GM12878 (cell line): Measurements from ENCODE around the gene SRC. TPM values are rescaled to one million over a fixed set of nuclear protein-coding genes. Genes with fewer than 3 reads are reported as not detected.

Source experiments
- ATAC-seq: fragments of 200-7000 bp; cut with Tn5 transposase; 3 replicates; pipeline ENCODE4 v1.9.1; 2020; ENCODE audit warnings: mild to moderate bottlenecking, moderate library complexity
- BruUV-seq: library from RNA; stranded (reverse); fragments of 400-500 nt; replicated peaks from 2 replicates; lab custom pipeline; 2021; lab: Mats Ljungman, UMichigan
- CTCF ChIA-PET: fragments of 300-600 bp; sonication (Branson Sonifier 250); formaldehyde crosslinking; extraction: SDS; loops from one replicate; lab custom pipeline; 2021; ENCODE audit warnings: inconsistent platforms; lab: Yijun Ruan, JAX
- POLR2A ChIA-PET: fragments of 350-600 bp; formaldehyde crosslinking; extraction: SDS; loops from one replicate; lab custom pipeline; 2021; ENCODE audit warnings: inconsistent platforms; lab: Charles Lee
- RAD21 ChIA-PET: fragments of 300-600 bp; sonication (Branson Sonifier 250); formaldehyde crosslinking; loops from one replicate; lab custom pipeline; 2023; ENCODE audit warnings: antibody characterized with exemption; ENCODE audit not compliant: unreplicated experiment; lab: Charles Lee
- SMC1A ChIA-PET: fragments of 300-600 bp; sonication (Branson Sonifier 250); formaldehyde crosslinking; loops from one replicate; lab custom pipeline; 2023; ENCODE audit not compliant: unreplicated experiment, uncharacterized antibody; lab: Charles Lee
- DNase-seq: peaks from one replicate; pipeline ENCODE4 v3.0.0-alpha.2; 2011; ENCODE audit warnings: low read depth, low spot score
- FAIRE-seq: peaks from 3 replicates; lab custom pipeline; 2011; peaks lifted over from hg19 to GRCh38; lab: Jason Lieb, UNC
- H2AFZ ChIP-seq: 2 replicates; pipeline ENCODE4 v1.6.0; 2011; ENCODE audit warnings: low read depth, low read length, control low read depth; ENCODE audit not compliant: control insufficient read depth
- H3K27ac ChIP-seq: 2 replicates; pipeline ENCODE4 v1.5.1; 2011; ENCODE audit warnings: control low read depth; ENCODE audit not compliant: control insufficient read depth, insufficient read depth
- H3K27me3 ChIP-seq, 2 experiments: replicated peaks in 1 of 2; 2 replicates each; pipeline versions ENCODE4 v1.6.0 to v1.6.1; 2011; ENCODE audit warnings: low read length in 1 of 2; ENCODE audit not compliant: control insufficient read depth in 2 of 2, insufficient read depth in 2 of 2
- H3K36me3 ChIP-seq, 2 experiments: 2 replicates each; pipeline ENCODE4 v1.5.1; 2011; ENCODE audit warnings: low read length in 1 of 2; ENCODE audit not compliant: control insufficient read depth in 2 of 2, insufficient read depth in 2 of 2
- H3K4me1 ChIP-seq: 2 replicates; pipeline ENCODE4 v1.6.1; 2011; ENCODE audit warnings: mild to moderate bottlenecking, low read length, moderate library complexity, mixed read lengths; ENCODE audit not compliant: control insufficient read depth, insufficient read depth
- H3K4me2 ChIP-seq: 2 replicates; pipeline ENCODE4 v1.6.0; 2011; ENCODE audit warnings: control low read depth; ENCODE audit not compliant: control insufficient read depth, insufficient read depth
- H3K4me3 ChIP-seq: fragments of 200-600 bp; sonication (generic); 2 replicates; pipeline ENCODE4 v1.5.1; 2016
- H3K79me2 ChIP-seq: 2 replicates; pipeline ENCODE4 v1.6.0; 2011; ENCODE audit warnings: low read length; ENCODE audit not compliant: control insufficient read depth, insufficient read depth
- H3K9ac ChIP-seq: 2 replicates; pipeline ENCODE4 v1.8.0; 2011; ENCODE audit warnings: low read length, control low read depth, mixed read lengths; ENCODE audit not compliant: control insufficient read depth, insufficient read depth
- H3K9me3 ChIP-seq: replicated peaks from 3 replicates; pipeline ENCODE4 v1.5.1; 2011; ENCODE audit warnings: mild to moderate bottlenecking, low read length; ENCODE audit not compliant: control insufficient read depth, insufficient read depth
- H4K20me1 ChIP-seq: 2 replicates; pipeline ENCODE4 v1.6.0; 2011; ENCODE audit not compliant: control insufficient read depth, insufficient read depth
- BHLHE40 ChIP-seq, 2 experiments: fragments of 450-650 bp in 1 of 2; IDR thresholded peaks; 2 replicates each; pipeline ENCODE4 v1.6.1; 2011 to 2017; ENCODE audit warnings: low read depth in 2 of 2, borderline replicate concordance in 1 of 2, improper control_type of control experiment in 1 of 2, low read length in 1 of 2, mild to moderate bottlenecking in 1 of 2
- BRCA1 ChIP-seq: IDR thresholded peaks from 2 replicates; pipeline ENCODE4 v1.6.1; 2011; ENCODE audit warnings: low read depth, low read length, improper control_type of control experiment
- DPF2 ChIP-seq: fragments of 450-650 bp; IDR thresholded peaks from 2 replicates; pipeline ENCODE4 v1.6.1; 2017; ENCODE audit warnings: mild to moderate bottlenecking
- FOXK2 ChIP-seq: fragments of 450-650 bp; IDR thresholded peaks from 2 replicates; pipeline ENCODE4 v1.6.1; 2017; ENCODE audit warnings: mild to moderate bottlenecking, moderate library complexity
- JUNB ChIP-seq: IDR thresholded peaks from 2 replicates; pipeline ENCODE4 v1.6.1; 2016; ENCODE audit warnings: antibody characterized with exemption, mild to moderate bottlenecking
- MEF2A ChIP-seq: IDR thresholded peaks from 2 replicates; pipeline ENCODE4 v1.6.1; 2011; ENCODE audit warnings: low read depth, mild to moderate bottlenecking, low read length, moderate library complexity; ENCODE audit not compliant: insufficient read depth
- POU2F2 ChIP-seq: IDR thresholded peaks from 3 replicates; pipeline ENCODE4 v1.6.1; 2011; ENCODE audit warnings: low read depth, mild to moderate bottlenecking, low read length, borderline replicate concordance
- SRF ChIP-seq, 2 experiments: IDR thresholded peaks; 2 replicates each; pipeline ENCODE4 v1.6.1; 2011; ENCODE audit warnings: low read depth in 2 of 2, low read length in 2 of 2, mild to moderate bottlenecking in 1 of 2, moderate library complexity in 1 of 2
- USF2 ChIP-seq: IDR thresholded peaks from 2 replicates; pipeline ENCODE4 v1.6.1; 2011; ENCODE audit warnings: low read depth, low read length, improper control_type of control experiment, borderline replicate concordance
- YBX1 ChIP-seq: fragments of 450-650 bp; IDR thresholded peaks from 2 replicates; pipeline ENCODE4 v1.6.1; 2016; ENCODE audit warnings: antibody characterized with exemption
- ZNF274 ChIP-seq: IDR thresholded peaks from one replicate; pipeline ENCODE4 v1.8.0; 2011; ENCODE audit not compliant: insufficient read length, insufficient read depth
- ZSCAN29 ChIP-seq: fragments of 450-650 bp; IDR thresholded peaks from 2 replicates; pipeline ENCODE4 v1.6.1; 2017; ENCODE audit warnings: mild to moderate bottlenecking, moderate library complexity
- WGBS: methylation state at CpG from one replicate; pipeline ENCODE4 v1.1.6; 2016; ENCODE audit warnings: low lambda C conversion rate; ENCODE audit not compliant: insufficient replicate concordance, insufficient coverage; ENCODE audit errors: missing lambda C conversion rate; 5-methylcytosine and 5-hydroxymethylcytosine counted together
- in situ Hi-C: fragments of 300-500 bp; cut with MboI; formaldehyde crosslinking; loops from 9 replicates; pipeline ENCODE4 v1.14.3; 2018; ENCODE audit warnings: mixed read lengths
- intact Hi-C: fragments of 100-400 bp; cut with micrococcal nuclease; formaldehyde crosslinking; loops from one replicate; pipeline ENCODE4 v1.14.2; 2022; ENCODE audit not compliant: unreplicated experiment
- polyA plus RNA-seq, 11 experiments: library from polyadenylated mRNA; depleted of rRNA in 4 of 11; unstranded in 6 of 11; stranded (reverse) in 5 of 11; fragments of >200 nt; fragmentation: Nextera tagmentation in 4 of 11; fragmentation: Illumina TruSeq in 1 of 11; extraction: Ambion mirVana in 4 of 11; extraction: Trizol in 1 of 11; gene quantifications; 1 replicate in 1 of 11; 2 replicates in 10 of 11; pipeline versions ENCODE4 v1.2.1 to v1.2.3, GENCODE V29; 2011 to 2016; ENCODE audit warnings: inconsistent platforms in 2 of 11, missing spikeins in 2 of 11, low read depth in 1 of 11
- total RNA-seq, 4 experiments: library from RNA; depleted of rRNA in 3 of 4; stranded (reverse); fragments of >200 nt in 3 of 4; fragmentation: Illumina TruSeq in 1 of 4; extraction: Trizol in 1 of 4; gene quantifications; 2 replicates each; pipeline versions ENCODE4 v1.2.1 to v1.2.3, GENCODE V29; 2013 to 2021
- TF ChIP-seq, protein P1 (sequence below): fragments of 450-650 bp; formaldehyde crosslinking; IDR thresholded peaks from 2 replicates; pipeline ENCODE4 v1.4.0; 2020; ENCODE audit warnings: mild to moderate bottlenecking, moderate library complexity

Gene SRC
- total and polyA plus RNA-seq, 10 of the 15 experiments (the other 5 are each of a cell fraction or from before 2014, with no cell fraction given) = 0.60 to 71.3 (median 27.2) TPM

- Histone ChIP-seq H3K4me1 (no peaks in the 10 kb centered on the region), H3K4me2 (no peak overlapping the region)
- intact Hi-C loops = no loop called here
- POLR2A ChIA-PET = no interaction called here
- no peak for FAIRE-seq
- CTCF ChIA-PET = no interaction called here
- SMC1A ChIA-PET = interaction anchor here (2.9 kb wide), 1 partner anchor 19 kb away, joined by 8 read pairs; no protein-coding TSS in a partner anchor
- TF ChIP-seq POU2F2 (no peak), BRCA1 (no peak), ZSCAN29 (no peak), MEF2A (no peak), JUNB (no peak), BHLHE40 (IDR thresholded peaks at IDR 0.05; ENCODE audit: borderline replicate concordance in 1 of 2, low read depth in 2 of 2, low read length in 1 of 2) (no peak), DPF2 (no peak), USF2 (no peak), ZNF274 (no peak), SRF (IDR thresholded peaks at IDR 0.05; ENCODE audit: low read depth in 2 of 2, low read length in 2 of 2) (no peak), FOXK2 (no peak), YBX1 (no peak)
- TF ChIP-seq, protein P1, sequence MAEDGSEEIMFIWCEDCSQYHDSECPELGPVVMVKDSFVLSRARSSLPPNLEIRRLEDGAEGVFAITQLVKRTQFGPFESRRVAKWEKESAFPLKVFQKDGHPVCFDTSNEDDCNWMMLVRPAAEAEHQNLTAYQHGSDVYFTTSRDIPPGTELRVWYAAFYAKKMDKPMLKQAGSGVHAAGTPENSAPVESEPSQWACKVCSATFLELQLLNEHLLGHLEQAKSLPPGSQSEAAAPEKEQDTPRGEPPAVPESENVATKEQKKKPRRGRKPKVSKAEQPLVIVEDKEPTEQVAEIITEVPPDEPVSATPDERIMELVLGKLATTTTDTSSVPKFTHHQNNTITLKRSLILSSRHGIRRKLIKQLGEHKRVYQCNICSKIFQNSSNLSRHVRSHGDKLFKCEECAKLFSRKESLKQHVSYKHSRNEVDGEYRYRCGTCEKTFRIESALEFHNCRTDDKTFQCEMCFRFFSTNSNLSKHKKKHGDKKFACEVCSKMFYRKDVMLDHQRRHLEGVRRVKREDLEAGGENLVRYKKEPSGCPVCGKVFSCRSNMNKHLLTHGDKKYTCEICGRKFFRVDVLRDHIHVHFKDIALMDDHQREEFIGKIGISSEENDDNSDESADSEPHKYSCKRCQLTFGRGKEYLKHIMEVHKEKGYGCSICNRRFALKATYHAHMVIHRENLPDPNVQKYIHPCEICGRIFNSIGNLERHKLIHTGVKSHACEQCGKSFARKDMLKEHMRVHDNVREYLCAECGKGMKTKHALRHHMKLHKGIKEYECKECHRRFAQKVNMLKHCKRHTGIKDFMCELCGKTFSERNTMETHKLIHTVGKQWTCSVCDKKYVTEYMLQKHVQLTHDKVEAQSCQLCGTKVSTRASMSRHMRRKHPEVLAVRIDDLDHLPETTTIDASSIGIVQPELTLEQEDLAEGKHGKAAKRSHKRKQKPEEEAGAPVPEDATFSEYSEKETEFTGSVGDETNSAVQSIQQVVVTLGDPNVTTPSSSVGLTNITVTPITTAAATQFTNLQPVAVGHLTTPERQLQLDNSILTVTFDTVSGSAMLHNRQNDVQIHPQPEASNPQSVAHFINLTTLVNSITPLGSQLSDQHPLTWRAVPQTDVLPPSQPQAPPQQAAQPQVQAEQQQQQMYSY (CRISPR knock-in tag) = no peak
- TF ChIP-seq, all 136 proteins: peak for 0
- Histone ChIP-seq H3K9ac (no peak overlapping the region), H3K4me3 (no peak overlapping the region), H3K36me3 (no peaks in the 10 kb centered on the region), H4K20me1 (no peaks in the 10 kb centered on the region), H3K27ac (no peak overlapping the region), H3K79me2 (no peaks in the 10 kb centered on the region), H3K9me3 (no peaks in the 10 kb centered on the region; the same call in 2 of the 3 replicates), H2AFZ (no peak overlapping the region), H3K27me3 (no peaks in the 10 kb centered on the region)
- ATAC-seq (no peak), DNase-seq (no peak)
- WGBS = over 99% methylated on average over 7 of the region's 7 CpGs
- in situ Hi-C loops = no loop called here
- RAD21 ChIA-PET = interaction anchor here (0.7 kb wide), 1 partner anchor 40 kb away, joined by 3 read pairs; no protein-coding TSS in a partner anchor
- no TSS peak for BruUV-seq
These were observed 20.7 kb upstream of the SRC start for GRCh38 chr20:37325206-37325605.
